Endothelial cell of umbilical vein (primary cell): ENCODE results near the gene MCM8.

Experiments
- CTCF ChIP-seq, 2 donors: IDR thresholded peaks; 1 replicate in 1 of 2; 2 replicates in 1 of 2; pipeline ENCODE4 v1.5.1; 2011; ENCODE audit warnings: low read length in 2 of 2, mild to moderate bottlenecking in 2 of 2, moderate library complexity in 2 of 2, control low read depth in 1 of 2, inconsistent platforms in 1 of 2, low read depth in 1 of 2; ENCODE audit not compliant: insufficient read depth in 1 of 2; ENCODE audit errors: extremely low read depth in 1 of 2
- EZH2 ChIP-seq: IDR thresholded peaks from 2 replicates; pipeline ENCODE4 v1.6.1; 2012; ENCODE audit warnings: borderline replicate concordance, low read depth, mild to moderate bottlenecking, moderate library complexity, low read length, inconsistent platforms; ENCODE audit not compliant: severe bottlenecking
- GATA2 ChIP-seq: IDR thresholded peaks from 2 replicates; pipeline ENCODE4 v1.7.0; 2011; ENCODE audit warnings: low read depth, mild to moderate bottlenecking, moderate library complexity, mixed read lengths, low read length; ENCODE audit not compliant: insufficient read length, insufficient read depth
- MYC ChIP-seq: IDR thresholded peaks from one replicate; pipeline ENCODE4 v1.6.1; 2011; ENCODE audit warnings: mild to moderate bottlenecking, low read depth, low read length
- POLR2A ChIP-seq: IDR thresholded peaks from 2 replicates; pipeline ENCODE4 v1.6.1; 2012; ENCODE audit warnings: low read depth, mild to moderate bottlenecking, control low read depth, low read length

DNA sequence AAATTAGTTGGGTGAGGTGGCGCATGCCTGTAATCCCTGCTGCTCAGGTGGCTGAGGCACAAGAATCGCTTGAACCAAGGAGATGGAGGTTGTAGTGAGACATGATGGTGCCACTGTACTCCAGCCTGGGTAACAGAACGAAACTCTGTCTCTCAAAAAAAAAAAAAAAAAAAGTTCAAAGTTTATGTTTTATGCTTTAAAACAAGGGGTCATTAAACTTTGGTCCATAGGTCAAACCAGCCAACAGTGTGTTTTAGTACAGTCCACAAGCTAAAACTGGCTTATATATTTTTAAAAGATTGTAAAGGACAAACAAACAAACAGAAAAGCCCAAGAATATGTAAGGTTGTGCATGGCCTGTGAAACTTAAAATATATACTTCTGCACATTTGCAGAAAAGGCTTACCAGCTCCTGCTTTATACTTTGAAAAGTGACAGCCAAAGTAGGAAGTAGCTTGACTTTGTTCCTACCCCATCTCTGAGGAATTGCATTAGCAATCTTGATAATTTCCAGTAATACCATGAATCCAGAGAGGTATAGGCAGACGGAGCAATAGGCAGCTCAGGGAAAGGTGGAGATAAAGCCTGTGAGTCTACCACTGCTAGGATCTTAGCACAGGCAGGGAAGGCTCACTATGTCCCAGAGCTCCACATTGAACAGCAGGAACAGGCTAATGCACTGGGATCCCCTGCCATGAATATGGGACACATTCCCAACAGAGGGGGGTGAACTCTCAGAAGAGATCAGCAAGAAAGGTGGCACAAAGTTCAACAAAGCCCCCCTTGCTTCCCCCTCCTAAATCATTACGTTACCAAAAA, 30.5 kb downstream of the MCM8 start:
- TF ChIP-seq EZH2 (no peak), POLR2A (no peak), CTCF (IDR thresholded peaks at IDR 0.05; ENCODE audit: extremely low read depth in 1 of 2, insufficient read depth in 1 of 2, low read depth in 1 of 2, low read length in 2 of 2) (no peak), GATA2 (no peak), MYC (no peak)
